ENCODE results near the gene NXPH4. TPM values are rescaled to one million over a fixed set of nuclear protein-coding genes. Genes with fewer than 3 reads are reported as not detected.

Gene NXPH4
- total RNA-seq, 6 experiments from 2014 or later, result 0.87 to 1.5 (median 1.2) TPM; not detected in 3

DNA sequence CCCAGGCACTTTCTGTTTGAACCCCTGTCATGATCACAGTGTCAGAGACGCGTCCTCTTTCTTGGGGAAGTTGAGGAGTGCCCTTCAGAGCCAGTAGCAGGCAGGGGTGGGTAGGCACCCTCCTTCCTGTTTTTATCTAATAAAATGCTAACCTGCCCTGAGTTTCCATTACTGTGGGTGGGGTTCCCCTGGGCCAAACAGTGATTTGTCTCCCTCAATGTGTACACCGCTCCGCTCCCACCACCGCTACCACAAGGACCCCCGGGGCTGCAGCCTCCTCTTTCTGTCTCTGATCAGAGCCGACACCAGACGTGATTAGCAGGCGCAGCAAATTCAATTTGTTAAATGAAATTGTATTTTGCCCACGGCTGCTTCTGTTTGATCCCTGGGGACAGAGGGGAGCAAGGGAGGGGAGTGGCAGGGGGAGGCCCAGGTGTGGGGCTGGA is 18.0 kb downstream of the NXPH4 start:
- no peaks in the 10 kb centered on the region for H3K27me3 ChIP-seq
- H3K27ac ChIP-seq, result peak overlapping the region; percentile 15 to 77 (median 33)
- DNase-seq (no peak), ATAC-seq (no peak)
- intact Hi-C loops (cut with DNase I), result no loop called here
- no peaks in the 10 kb centered on the region for H3K9me3 ChIP-seq
- H3K36me3 ChIP-seq, result peaks cover 0 to 31% (median 15%) of the 10 kb centered on the region in 4 donors
- peaks cover 0 to 58% (median 18%) of the 10 kb centered on the region in 4 donors for H3K4me1 ChIP-seq
- TF ChIP-seq, protein P1, sequence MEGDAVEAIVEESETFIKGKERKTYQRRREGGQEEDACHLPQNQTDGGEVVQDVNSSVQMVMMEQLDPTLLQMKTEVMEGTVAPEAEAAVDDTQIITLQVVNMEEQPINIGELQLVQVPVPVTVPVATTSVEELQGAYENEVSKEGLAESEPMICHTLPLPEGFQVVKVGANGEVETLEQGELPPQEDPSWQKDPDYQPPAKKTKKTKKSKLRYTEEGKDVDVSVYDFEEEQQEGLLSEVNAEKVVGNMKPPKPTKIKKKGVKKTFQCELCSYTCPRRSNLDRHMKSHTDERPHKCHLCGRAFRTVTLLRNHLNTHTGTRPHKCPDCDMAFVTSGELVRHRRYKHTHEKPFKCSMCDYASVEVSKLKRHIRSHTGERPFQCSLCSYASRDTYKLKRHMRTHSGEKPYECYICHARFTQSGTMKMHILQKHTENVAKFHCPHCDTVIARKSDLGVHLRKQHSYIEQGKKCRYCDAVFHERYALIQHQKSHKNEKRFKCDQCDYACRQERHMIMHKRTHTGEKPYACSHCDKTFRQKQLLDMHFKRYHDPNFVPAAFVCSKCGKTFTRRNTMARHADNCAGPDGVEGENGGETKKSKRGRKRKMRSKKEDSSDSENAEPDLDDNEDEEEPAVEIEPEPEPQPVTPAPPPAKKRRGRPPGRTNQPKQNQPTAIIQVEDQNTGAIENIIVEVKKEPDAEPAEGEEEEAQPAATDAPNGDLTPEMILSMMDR (IDR thresholded peaks at IDR 0.05), result no peak
- TF ChIP-seq POLR2A (IDR thresholded peaks at IDR 0.05), result no peak
- no peak overlapping the region for H3K4me3 ChIP-seq
- 42% methylated on average over 7 of the region's 10 CpGs for WGBS (ENCODE audit: insufficient coverage, low coverage, low lambda C conversion rate, missing lambda C conversion rate)

DNA sequence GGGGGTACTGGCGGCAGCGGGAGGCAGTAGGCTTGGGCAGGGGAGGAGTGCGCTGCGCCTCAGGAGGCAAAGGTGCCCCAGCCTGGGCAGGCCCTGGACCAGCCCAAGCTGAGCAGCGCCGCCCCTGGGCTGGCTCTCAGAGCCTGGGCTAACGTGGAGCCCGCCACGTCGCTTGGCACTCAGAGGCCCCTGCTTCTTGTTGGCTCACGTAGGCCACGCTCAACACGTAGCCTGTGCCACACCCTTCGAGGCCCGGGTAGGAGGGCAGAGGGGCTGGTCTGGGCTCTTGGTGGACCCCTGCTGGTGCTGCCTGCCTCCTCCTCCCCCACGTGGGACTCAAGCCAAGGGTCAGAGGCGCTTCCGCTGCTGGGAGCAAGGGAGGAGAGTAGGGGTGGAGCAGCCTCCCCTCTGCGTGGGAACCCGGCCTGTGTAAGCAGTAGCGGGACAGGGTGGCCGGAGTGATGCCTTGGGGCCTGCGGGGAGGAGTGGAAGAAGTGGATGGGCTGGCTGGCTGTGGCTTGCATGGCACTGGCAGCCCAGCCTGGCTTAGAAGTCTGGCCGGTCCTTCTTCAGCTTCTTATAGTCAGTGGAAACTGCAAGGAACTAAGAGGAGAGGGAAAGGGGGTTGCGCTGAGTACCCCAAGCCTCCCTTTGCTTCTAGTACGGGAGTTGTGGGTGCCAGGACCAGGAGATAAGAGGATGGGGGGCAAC is 18.6 kb downstream of the NXPH4 start:
- TF ChIP-seq, protein P1 (IDR thresholded peaks at IDR 0.05), result peak; percentile 5 to 33 (median 18)
- TF ChIP-seq POLR2A (IDR thresholded peaks at IDR 0.05), result peak; percentile 58
- intact Hi-C loops (cut with DNase I), result no loop called here
- ATAC-seq, result peak; percentile 61 to 66 (median 64)
- Histone ChIP-seq H3K27ac (peak overlapping the region; percentile 15 to 77 (median 33)), H3K4me1 (peaks cover 0 to 62% (median 18%) of the 10 kb centered on the region in 4 donors), H3K9me3 (no peaks in the 10 kb centered on the region), H3K36me3 (peaks cover 0 to 31% (median 15%) of the 10 kb centered on the region in 4 donors), H3K4me3 (peak overlapping the region in 1 of 3 donors; percentile 3), H3K27me3 (no peaks in the 10 kb centered on the region)
- WGBS (ENCODE audit: insufficient coverage, low coverage, low lambda C conversion rate, missing lambda C conversion rate), result 33% methylated on average over 4 of the region's 26 CpGs
- DNase-seq, result peak; percentile 89 to 96 (median 92)

DNA sequence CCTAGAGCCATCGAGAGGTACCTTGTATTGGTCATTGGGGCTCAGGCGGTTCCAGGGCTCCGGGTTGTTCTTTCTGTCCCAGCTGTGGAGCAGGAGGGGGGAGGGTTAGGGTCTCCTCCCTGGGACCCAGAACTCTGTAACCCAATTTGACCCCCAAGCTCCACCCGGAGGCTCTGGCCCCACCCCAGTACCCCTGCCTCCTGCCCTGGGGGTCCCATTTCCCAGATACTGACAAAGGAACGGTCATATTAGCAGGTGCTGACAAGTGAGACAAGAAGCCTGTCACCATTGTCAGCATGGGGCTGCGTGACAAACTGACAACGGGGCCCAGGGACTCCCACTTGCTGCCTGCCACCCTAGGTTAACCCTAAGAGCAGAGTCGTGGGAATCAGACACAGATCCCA is 19.1 kb downstream of the NXPH4 start:
- H3K27ac ChIP-seq, result peak overlapping the region in 1 of 3 donors; percentile 77
- intact Hi-C loops (cut with DNase I), result no loop called here
- WGBS (ENCODE audit: insufficient coverage, low coverage, low lambda C conversion rate, missing lambda C conversion rate), result 64% methylated on average over 3 of the region's 8 CpGs

DNA sequence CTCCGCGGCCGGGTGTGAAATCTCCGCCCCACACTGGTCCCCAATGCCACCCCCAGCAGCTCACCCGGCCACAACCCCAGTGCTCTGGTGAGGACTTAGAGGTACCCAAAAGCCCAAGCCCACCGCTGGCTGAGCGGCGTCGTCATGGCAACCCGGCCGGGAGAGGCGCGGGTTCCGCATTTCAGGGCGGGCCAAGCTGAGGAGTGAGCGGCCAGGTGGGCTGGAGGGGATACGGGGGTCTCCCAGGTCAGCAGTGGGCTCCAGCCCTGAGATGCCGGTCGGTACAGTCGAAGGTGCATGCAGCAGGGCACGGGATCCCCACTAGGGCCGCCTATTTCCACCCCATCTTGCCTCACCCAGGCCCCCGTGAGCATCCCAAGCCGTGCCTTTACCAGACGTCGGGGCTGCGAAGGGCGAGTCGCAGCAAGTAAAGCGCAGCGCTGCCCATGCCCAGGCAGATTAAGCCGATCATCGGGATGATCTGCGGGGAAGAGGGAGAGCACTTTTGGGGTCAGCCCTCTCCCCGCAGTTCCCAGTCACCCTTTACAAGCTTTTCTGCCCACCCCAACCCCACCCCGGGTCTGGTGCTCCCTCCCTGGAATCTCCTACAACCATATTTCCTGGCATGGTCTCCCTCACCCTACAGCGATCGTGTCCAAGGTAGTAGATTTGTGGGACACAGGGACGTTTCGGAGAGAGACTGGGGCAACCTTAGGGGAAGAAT is 19.8 kb downstream of the NXPH4 start:
- Histone ChIP-seq H3K27me3 (no peaks in the 10 kb centered on the region), H3K4me1 (peaks cover 0 to 59% (median 24%) of the 10 kb centered on the region in 4 donors), H3K27ac (no peak overlapping the region), H3K4me3 (peak overlapping the region in 1 of 3 donors; percentile 3), H3K9me3 (no peaks in the 10 kb centered on the region), H3K36me3 (peaks cover 0 to 31% (median 15%) of the 10 kb centered on the region in 4 donors)
- ATAC-seq (no peak), DNase-seq (peak in 1 of 3 donors; percentile 53)
- 24% methylated on average over 11 of the region's 40 CpGs for WGBS (ENCODE audit: insufficient coverage, low coverage, low lambda C conversion rate, missing lambda C conversion rate)
- TF ChIP-seq, protein P1 (IDR thresholded peaks at IDR 0.05), result no peak
- TF ChIP-seq POLR2A (IDR thresholded peaks at IDR 0.05), result no peak
- intact Hi-C loops (cut with DNase I), result no loop called here

More for the DNA sequence above, 19.1 kb downstream of the NXPH4 start:
- DNase-seq (peak in 1 of 3 donors; percentile 14), ATAC-seq (no peak)
- peak overlapping the region in 1 of 3 donors; percentile 3 for H3K4me3 ChIP-seq
- TF ChIP-seq, protein P1 (IDR thresholded peaks at IDR 0.05), result no peak
- peak; percentile 3 for TF ChIP-seq POLR2A (IDR thresholded peaks at IDR 0.05)
- H3K27me3 ChIP-seq, result no peaks in the 10 kb centered on the region
- H3K36me3 ChIP-seq, result peaks cover 0 to 31% (median 15%) of the 10 kb centered on the region in 4 donors
- H3K4me1 ChIP-seq, result peaks cover 0 to 63% (median 20%) of the 10 kb centered on the region in 4 donors
- H3K9me3 ChIP-seq, result no peaks in the 10 kb centered on the region

All from right lobe of liver (tissue), 6 donors.